ENCODE measurements around the gene SHISA7. TPM values are rescaled to one million over a fixed set of nuclear protein-coding genes. Genes with fewer than 3 reads are reported as not detected.
"Not testable (repeated sequence)": the region's sequence is repeated elsewhere in the genome, so short reads cannot be mapped to it uniquely, and the experiment has no call there.

The SHISA7 gene
- total RNA-seq, 1 donor from 2014 or later, result not detected

DNA sequence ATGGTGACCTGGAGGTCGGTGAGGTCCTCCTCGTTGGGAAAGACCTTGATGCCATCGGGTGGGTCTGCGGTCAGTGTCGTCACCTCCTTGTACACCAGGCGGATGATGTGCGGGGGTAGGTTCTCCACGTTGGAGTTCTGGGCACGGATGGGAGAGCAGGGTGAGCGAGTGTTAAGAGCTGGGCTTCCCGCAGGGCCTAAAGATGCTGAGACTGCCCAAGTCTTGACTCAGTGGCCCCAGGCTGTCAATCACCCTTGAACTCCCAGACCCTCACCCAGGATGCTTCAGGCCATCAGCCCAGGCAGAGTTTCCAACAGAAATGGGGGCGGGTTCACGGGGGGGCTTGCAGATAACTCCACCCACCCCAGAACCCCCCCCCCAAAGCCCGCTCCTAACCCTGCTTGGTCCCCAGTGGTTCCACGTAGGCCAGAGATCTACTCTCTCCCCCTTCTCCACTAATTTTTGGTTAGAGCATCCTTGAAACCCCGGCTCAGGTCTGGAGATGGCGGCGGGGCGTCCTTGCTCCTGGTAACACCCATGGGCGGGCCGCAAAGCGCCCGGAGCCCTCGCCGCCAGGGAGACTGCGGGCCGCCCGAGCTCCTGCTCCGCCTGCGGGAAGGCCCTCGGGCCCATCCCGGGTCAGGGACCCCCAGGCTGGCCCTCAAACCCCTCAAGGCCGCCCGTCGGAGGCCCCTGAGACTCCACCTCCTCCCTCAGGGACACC, 36.1 kb downstream of the SHISA7 start:
- Histone ChIP-seq H3K36me3 (ENCODE audit: control insufficient read depth in 3 of 3, insufficient read depth in 3 of 3, low read length in 3 of 3) (peaks cover 5 to 17% (median 8%) of the 10 kb centered on the region in 3 donors), H3K27me3 (ENCODE audit: control insufficient read depth in 3 of 3, insufficient read depth in 3 of 3, low read length in 3 of 3) (peaks cover 0 to 5% (median 0%) of the 10 kb centered on the region in 3 donors), H3K4me3 (ENCODE audit: low read length in 3 of 3) (peak overlapping the region; percentile 60 to 79 (median 75)), H3K9me3 (ENCODE audit: control insufficient read depth in 3 of 3, low read length in 3 of 3) (no peaks in the 10 kb centered on the region), H3K4me1 (ENCODE audit: control insufficient read depth in 3 of 3, insufficient read depth in 3 of 3, low read length in 3 of 3) (peaks cover 11 to 15% (median 15%) of the 10 kb centered on the region in 3 donors), H3K27ac (ENCODE audit: low read depth, low read length) (peak overlapping the region; percentile 93), H3K9ac (ENCODE audit: low read depth in 1 of 3, low read length in 3 of 3) (peak overlapping the region; percentile 70 to 82 (median 75))

DNA sequence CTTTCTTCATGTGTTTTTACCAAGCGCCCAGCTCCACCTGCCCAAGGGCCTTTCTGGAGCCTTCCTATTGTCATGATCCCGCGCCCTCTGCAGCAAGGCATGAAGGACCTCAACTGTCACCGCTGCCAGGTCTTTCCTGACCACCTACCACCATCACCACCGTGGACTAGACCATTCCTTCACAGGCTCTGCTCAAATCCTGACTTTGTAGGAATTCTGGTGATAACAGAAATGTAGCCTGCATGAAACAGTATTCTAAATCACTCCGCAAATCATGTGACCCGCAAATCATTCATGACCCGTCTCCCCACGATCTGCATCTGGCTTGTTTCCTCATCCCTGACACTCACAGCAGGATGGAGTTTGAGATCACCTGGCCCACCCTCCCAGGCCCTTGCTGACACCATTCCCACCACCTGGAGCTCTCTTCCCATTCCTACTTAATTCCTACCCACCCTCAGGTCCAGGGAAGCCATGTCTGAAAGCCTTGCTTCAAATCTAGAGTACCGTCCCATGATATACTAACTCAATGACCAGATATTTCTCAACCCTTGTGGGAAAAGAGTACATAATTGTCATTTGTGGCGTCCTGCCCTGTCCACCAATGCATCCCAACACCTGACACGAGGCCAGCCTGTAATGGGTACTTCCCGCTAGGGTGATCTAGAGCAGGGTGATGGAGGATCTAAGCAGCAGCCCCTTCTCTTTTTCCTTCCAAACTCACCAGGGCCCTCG, 36.8 kb downstream of the SHISA7 start:
- H3K27ac ChIP-seq (ENCODE audit: low read depth, low read length), result no peak overlapping the region

DNA sequence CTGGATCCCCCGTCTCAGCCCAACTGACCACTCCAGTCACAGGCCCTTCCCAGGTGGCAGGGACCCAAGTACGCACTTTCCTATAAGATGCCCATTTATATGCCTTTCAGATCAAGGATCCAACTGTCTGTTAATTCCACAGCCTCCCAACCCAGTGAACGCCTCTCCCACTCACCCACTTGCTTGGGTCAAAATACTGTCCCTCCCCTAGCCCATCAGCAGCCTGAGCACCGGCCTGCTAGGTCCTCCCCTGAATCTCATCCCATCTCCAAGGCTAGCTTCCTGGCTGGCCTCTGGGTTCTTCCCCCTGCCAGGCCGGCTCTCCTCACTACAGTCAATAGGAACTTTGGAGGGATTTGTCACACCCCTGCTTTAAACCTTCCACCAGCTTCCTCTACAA, 37.5 kb downstream of the SHISA7 start:
- Histone ChIP-seq H3K4me3 (ENCODE audit: low read length in 3 of 3) (no peak overlapping the region), H3K9me3 (ENCODE audit: control insufficient read depth in 3 of 3, low read length in 3 of 3) (no peaks in the 10 kb centered on the region), H3K27ac (ENCODE audit: low read depth, low read length) (no peak overlapping the region), H3K9ac (ENCODE audit: low read depth in 1 of 3, low read length in 3 of 3) (peak overlapping the region in 1 of 3 donors; percentile 16), H3K4me1 (ENCODE audit: control insufficient read depth in 3 of 3, insufficient read depth in 3 of 3, low read length in 3 of 3) (peaks cover 11 to 15% (median 15%) of the 10 kb centered on the region in 3 donors), H3K36me3 (ENCODE audit: control insufficient read depth in 3 of 3, insufficient read depth in 3 of 3, low read length in 3 of 3) (peaks cover 6 to 17% (median 8%) of the 10 kb centered on the region in 3 donors), H3K27me3 (ENCODE audit: control insufficient read depth in 3 of 3, insufficient read depth in 3 of 3, low read length in 3 of 3) (peaks cover 0 to 5% (median 0%) of the 10 kb centered on the region in 3 donors)

More for the DNA sequence above, 36.8 kb downstream of the SHISA7 start:
- Histone ChIP-seq H3K27me3 (ENCODE audit: control insufficient read depth in 3 of 3, insufficient read depth in 3 of 3, low read length in 3 of 3) (peaks cover 0 to 5% (median 0%) of the 10 kb centered on the region in 3 donors), H3K9ac (ENCODE audit: low read depth in 1 of 3, low read length in 3 of 3) (peak overlapping the region in 1 of 3 donors; percentile 82), H3K9me3 (ENCODE audit: control insufficient read depth in 3 of 3, low read length in 3 of 3) (no peaks in the 10 kb centered on the region), H3K36me3 (ENCODE audit: control insufficient read depth in 3 of 3, insufficient read depth in 3 of 3, low read length in 3 of 3) (peaks cover 5 to 17% (median 8%) of the 10 kb centered on the region in 3 donors), H3K4me3 (ENCODE audit: low read length in 3 of 3) (peak overlapping the region; percentile 60 to 79 (median 75)), H3K4me1 (ENCODE audit: control insufficient read depth in 3 of 3, insufficient read depth in 3 of 3, low read length in 3 of 3) (peaks cover 11 to 15% (median 15%) of the 10 kb centered on the region in 3 donors)

DNA sequence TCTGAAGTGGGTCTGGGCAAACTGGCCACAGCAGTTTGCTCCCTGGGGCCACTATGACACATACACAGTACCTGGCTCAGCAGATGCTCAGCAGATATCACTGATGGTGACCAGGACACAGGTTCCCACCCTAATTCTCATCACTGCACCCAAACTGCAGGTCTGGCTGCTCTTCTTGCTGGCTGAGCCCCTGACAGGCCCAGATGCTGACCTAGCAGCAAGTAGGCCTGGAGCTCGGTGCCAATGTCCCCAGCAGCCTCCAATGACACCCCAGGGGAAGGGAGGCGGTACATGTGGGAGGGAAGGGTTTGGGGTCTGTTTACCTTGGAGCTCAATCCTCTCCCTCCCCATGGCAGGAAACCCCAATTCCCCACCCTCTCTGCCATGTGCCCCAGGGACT, 40.6 kb downstream of the SHISA7 start:
- Histone ChIP-seq H3K36me3 (ENCODE audit: control insufficient read depth in 3 of 3, insufficient read depth in 3 of 3, low read length in 3 of 3) (peaks cover 8 to 17% (median 10%) of the 10 kb centered on the region in 3 donors), H3K27ac (ENCODE audit: low read depth, low read length) (no peak overlapping the region), H3K4me3 (ENCODE audit: low read length in 3 of 3) (no peak overlapping the region), H3K27me3 (ENCODE audit: control insufficient read depth in 3 of 3, insufficient read depth in 3 of 3, low read length in 3 of 3) (no peaks in the 10 kb centered on the region), H3K9me3 (ENCODE audit: control insufficient read depth in 3 of 3, low read length in 3 of 3) (no peaks in the 10 kb centered on the region), H3K4me1 (ENCODE audit: control insufficient read depth in 3 of 3, insufficient read depth in 3 of 3, low read length in 3 of 3) (peaks cover 6 to 9% (median 8%) of the 10 kb centered on the region in 3 donors), H3K9ac (ENCODE audit: low read depth in 1 of 3, low read length in 3 of 3) (no peak overlapping the region)

DNA sequence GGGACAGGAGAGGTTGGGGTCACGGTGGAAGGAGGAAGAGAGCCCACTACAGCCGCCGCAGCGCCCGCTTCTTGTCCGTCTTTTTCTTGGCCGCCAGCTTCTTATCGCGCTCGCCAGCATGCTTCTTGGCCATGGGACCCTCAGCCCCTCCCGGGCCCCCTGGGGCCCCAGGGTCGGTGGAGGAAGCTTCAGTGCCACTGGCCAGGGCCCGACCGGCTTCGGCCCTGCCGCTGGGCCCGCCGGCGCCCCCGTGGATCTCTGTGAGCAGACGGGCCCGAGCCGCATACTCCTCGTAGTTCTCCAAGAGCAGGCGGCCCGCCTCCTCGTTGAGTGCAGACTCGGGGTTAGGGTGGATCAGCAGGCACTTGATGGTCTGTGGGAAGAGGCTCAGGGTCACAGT, 41.7 kb downstream of the SHISA7 start:
- not testable (repeated sequence) for H3K27me3 ChIP-seq (ENCODE audit: control insufficient read depth in 3 of 3, insufficient read depth in 3 of 3, low read length in 3 of 3); H3K4me3 ChIP-seq (ENCODE audit: low read length in 3 of 3)
- peaks cover 8 to 17% (median 10%) of the 10 kb centered on the region in 3 donors for H3K36me3 ChIP-seq (ENCODE audit: control insufficient read depth in 3 of 3, insufficient read depth in 3 of 3, low read length in 3 of 3)

DNA sequence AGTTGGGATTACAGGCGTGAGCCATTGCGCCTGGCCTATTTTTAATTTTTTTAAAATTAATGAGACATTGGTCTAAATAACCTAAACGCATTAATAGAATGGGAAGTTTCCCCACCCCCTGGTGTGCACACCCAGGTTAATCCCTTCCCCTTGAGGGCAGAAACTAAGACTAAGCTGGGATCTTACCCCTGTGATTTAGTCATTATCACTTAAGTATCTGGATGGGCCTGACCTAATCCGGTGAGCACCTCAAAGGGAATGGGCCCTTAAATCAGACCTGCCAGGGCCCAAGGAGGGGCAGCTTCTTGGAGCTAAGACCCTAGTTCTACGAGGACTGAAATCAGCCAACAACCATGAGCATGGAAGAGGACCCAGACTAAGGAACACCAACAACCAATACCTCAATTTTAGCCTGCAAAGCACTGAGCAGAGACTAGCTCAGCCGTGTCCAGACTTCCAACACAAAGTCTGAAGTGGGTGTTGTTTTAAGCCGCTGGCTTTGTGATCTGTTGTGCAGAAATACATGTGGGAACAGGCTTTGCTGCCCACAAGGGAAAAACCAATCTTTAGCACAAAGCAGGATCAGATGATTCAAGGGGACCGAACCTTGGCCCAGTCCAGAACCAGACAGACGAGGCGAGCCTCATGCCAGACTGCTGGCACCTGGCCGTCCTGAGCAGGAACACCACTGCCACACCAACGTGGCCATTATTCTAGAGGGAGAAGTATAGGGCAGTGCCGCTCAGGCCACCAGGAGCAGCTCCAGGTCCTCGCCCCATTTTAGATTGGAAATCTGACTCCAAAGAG, 42.6 kb downstream of the SHISA7 start:
- Histone ChIP-seq H3K27me3 (ENCODE audit: control insufficient read depth in 3 of 3, insufficient read depth in 3 of 3, low read length in 3 of 3) (no peaks in the 10 kb centered on the region), H3K4me3 (ENCODE audit: low read length in 3 of 3) (no peak overlapping the region), H3K9me3 (ENCODE audit: control insufficient read depth in 3 of 3, low read length in 3 of 3) (no peaks in the 10 kb centered on the region), H3K27ac (ENCODE audit: low read depth, low read length) (no peak overlapping the region), H3K9ac (ENCODE audit: low read depth in 1 of 3, low read length in 3 of 3) (no peak overlapping the region), H3K36me3 (ENCODE audit: control insufficient read depth in 3 of 3, insufficient read depth in 3 of 3, low read length in 3 of 3) (peaks cover 6 to 16% (median 8%) of the 10 kb centered on the region in 3 donors), H3K4me1 (ENCODE audit: control insufficient read depth in 3 of 3, insufficient read depth in 3 of 3, low read length in 3 of 3) (no peaks in the 10 kb centered on the region)

More for the DNA sequence above, 41.7 kb downstream of the SHISA7 start:
- H3K9ac ChIP-seq (ENCODE audit: low read depth in 1 of 3, low read length in 3 of 3); H3K4me1 ChIP-seq (ENCODE audit: control insufficient read depth in 3 of 3, insufficient read depth in 3 of 3, low read length in 3 of 3); H3K27ac ChIP-seq (ENCODE audit: low read depth, low read length); H3K9me3 ChIP-seq (ENCODE audit: control insufficient read depth in 3 of 3, low read length in 3 of 3): not testable (repeated sequence)

DNA sequence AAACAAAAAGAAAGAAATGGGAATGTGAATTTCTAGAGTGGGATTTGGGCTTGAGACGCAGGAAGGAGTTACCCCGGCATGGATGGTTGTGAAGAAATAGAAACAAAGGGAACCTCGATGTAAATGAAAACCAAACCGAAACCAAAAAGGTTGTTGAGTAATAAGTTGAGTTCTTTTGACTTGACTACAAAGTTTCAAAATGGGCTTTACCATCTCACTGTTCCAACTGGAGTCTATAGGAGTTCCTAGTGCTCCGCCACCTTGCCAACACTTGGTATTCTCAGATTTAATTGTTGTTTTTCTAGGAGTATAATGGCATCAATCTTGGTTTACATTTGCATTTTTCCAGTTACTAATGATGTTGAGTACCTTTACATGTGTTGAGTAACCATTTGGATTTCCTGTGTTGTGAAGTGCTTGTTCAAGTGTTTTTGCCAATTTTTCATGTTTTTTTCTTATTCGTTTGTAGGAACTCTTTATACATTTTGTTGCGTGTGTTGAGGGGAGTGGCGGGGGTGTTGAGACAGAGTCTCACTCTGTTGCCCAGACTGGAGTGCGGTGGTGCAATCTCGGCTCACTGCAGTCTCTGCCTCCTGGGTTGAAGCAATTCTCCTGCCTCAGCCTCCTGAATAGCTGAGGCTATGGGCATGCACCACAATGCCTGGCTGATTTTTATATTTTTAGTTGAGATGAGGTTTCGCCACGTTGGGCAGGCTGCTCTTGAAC, 44.7 kb downstream of the SHISA7 start:
- Histone ChIP-seq H3K4me3 (ENCODE audit: low read length in 3 of 3) (no peak overlapping the region), H3K36me3 (ENCODE audit: control insufficient read depth in 3 of 3, insufficient read depth in 3 of 3, low read length in 3 of 3) (peaks cover 4 to 10% (median 8%) of the 10 kb centered on the region in 3 donors), H3K9ac (ENCODE audit: low read depth in 1 of 3, low read length in 3 of 3) (no peak overlapping the region), H3K9me3 (ENCODE audit: control insufficient read depth in 3 of 3, low read length in 3 of 3) (no peaks in the 10 kb centered on the region), H3K27me3 (ENCODE audit: control insufficient read depth in 3 of 3, insufficient read depth in 3 of 3, low read length in 3 of 3) (no peaks in the 10 kb centered on the region), H3K27ac (ENCODE audit: low read depth, low read length) (no peak overlapping the region), H3K4me1 (ENCODE audit: control insufficient read depth in 3 of 3, insufficient read depth in 3 of 3, low read length in 3 of 3) (no peaks in the 10 kb centered on the region)

DNA sequence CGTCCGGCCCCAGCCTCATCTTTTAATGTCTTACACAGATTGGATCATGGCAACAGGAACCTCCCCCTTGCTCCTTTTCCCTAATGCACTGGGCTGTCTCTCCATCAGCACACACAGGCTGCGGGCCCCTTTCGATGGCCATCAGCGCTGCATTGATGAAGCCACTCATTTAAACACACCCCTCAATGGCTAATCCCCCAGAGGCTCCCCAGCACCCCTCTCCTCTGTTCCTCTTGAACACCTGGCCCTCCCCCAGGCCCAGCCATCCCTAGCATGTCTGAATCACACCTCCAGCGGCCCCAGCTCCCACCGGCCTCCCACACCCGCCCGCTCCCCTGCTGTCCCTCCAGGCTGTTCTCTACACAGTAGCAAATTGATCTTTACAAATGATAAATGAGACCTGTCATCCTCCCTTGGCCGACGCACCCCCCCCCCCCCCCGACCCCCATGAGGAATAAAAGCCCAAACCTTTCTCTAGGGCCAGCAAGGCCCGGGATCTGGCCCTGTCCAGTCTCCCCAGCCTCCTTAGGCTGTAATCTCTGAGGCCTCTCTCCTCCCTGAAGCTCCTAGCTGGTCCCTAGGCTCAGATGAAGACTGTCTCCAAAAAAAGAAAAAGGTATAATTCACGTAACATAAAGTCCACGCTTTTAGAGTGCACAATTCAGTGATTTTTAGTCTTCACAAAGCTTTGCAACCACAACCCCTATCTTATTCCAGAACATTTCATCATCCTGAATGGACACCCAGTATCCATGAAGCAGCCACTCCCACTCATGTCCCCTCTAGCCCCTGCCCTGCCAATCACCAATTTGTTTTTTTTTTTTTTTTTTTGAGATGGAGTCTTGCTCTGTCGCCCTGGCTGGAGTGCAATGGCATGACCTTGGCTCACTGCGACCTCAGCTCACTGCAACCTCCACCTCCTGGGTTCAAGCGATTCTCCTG, 50.0 kb downstream of the SHISA7 start:
- no peak overlapping the region for H3K27ac ChIP-seq (ENCODE audit: low read depth, low read length)
- no peaks in the 10 kb centered on the region for H3K27me3 ChIP-seq (ENCODE audit: control insufficient read depth in 3 of 3, insufficient read depth in 3 of 3, low read length in 3 of 3)
- no peak overlapping the region for H3K4me3 ChIP-seq (ENCODE audit: low read length in 3 of 3)
- peaks cover 18 to 37% (median 22%) of the 10 kb centered on the region in 3 donors for H3K36me3 ChIP-seq (ENCODE audit: control insufficient read depth in 3 of 3, insufficient read depth in 3 of 3, low read length in 3 of 3)
- H3K4me1 ChIP-seq (ENCODE audit: control insufficient read depth in 3 of 3, insufficient read depth in 3 of 3, low read length in 3 of 3), result peaks cover 9 to 30% (median 15%) of the 10 kb centered on the region in 3 donors
- H3K9ac ChIP-seq (ENCODE audit: low read depth in 1 of 3, low read length in 3 of 3), result no peak overlapping the region
- no peaks in the 10 kb centered on the region for H3K9me3 ChIP-seq (ENCODE audit: control insufficient read depth in 3 of 3, low read length in 3 of 3)
